OCI-LY3 (cell line): Measurements from ENCODE around the gene POU3F3.

ENCODE experiments used
- H2AFZ ChIP-seq: fragments of 200-600, 300-600 bp; shearing (Covaris generic); 2 replicates; pipeline ENCODE4 v1.6.0; 2014; ENCODE audit warnings: antibody characterized with exemption, low read depth, low read length
- H3K27ac ChIP-seq: fragments of 200-600, 300-600 bp; sonication (generic); 2 replicates; pipeline ENCODE4 v1.5.1; 2014; ENCODE audit warnings: mild to moderate bottlenecking, low read length, moderate library complexity, mixed read lengths
- H3K27me3 ChIP-seq: fragments of 200-600, 300-600 bp; sonication (generic); 2 replicates; pipeline ENCODE4 v1.6.1; 2014; ENCODE audit warnings: low read depth, low read length, mixed read lengths
- H3K36me3 ChIP-seq: fragments of 200-600, 300-600 bp; sonication (generic); replicated peaks from 2 replicates; pipeline ENCODE3; 2014; ENCODE audit warnings: low read depth, low read length, mixed read lengths
- H3K4me1 ChIP-seq: fragments of 300-600, 200-600 bp; sonication (generic); 2 replicates; pipeline ENCODE4 v1.6.1; 2014; ENCODE audit warnings: low read length, mixed read lengths
- H3K4me2 ChIP-seq: fragments of 200-600, 300-600 bp; sonication (generic); 2 replicates; pipeline ENCODE4 v1.6.1; 2014; ENCODE audit warnings: low read length, mixed read lengths
- H3K4me3 ChIP-seq: fragments of 300-600, 200-600 bp; sonication (generic); 2 replicates; pipeline ENCODE4 v1.5.1; 2014; ENCODE audit warnings: antibody characterized with exemption, mild to moderate bottlenecking, low read length, moderate library complexity
- H3K79me2 ChIP-seq: fragments of 300-600, 200-600 bp; shearing (Covaris generic); 2 replicates; pipeline ENCODE4 v1.6.1; 2014; ENCODE audit warnings: mild to moderate bottlenecking, low read length, mixed read lengths
- H3K9ac ChIP-seq: fragments of 300-600, 200-600 bp; shearing (Covaris generic); 2 replicates; pipeline ENCODE4 v1.6.0; 2014; ENCODE audit warnings: mild to moderate bottlenecking, low read length, moderate library complexity
- H3K9me3 ChIP-seq: fragments of 200-600, 300-600 bp; shearing (Covaris generic); 2 replicates; pipeline ENCODE4 v1.6.1; 2014; ENCODE audit warnings: low read length, mixed read lengths; ENCODE audit not compliant: insufficient read depth
- H4K20me1 ChIP-seq: fragments of 200-600, 300-600 bp; sonication (generic); 2 replicates; pipeline ENCODE4 v1.6.1; 2016; ENCODE audit warnings: low read length, mixed read lengths; ENCODE audit not compliant: insufficient read depth
- EZH2phosphoT487 ChIP-seq: fragments of 200-600 bp; shearing (Covaris generic); IDR thresholded peaks from 2 replicates; pipeline ENCODE4 v1.6.1; 2018; ENCODE audit warnings: antibody characterized with exemption, mixed run types, low read depth
- TF ChIP-seq, protein P1 (sequence below): fragments of 200-600, 300-600 bp; sonication (generic); IDR thresholded peaks from 2 replicates; pipeline ENCODE4 v1.5.1; 2014; ENCODE audit warnings: antibody characterized with exemption, low read length, low read depth

The POU3F3 gene

GRCh38 chr2:104858006-104858978, 4.4 kb downstream of the POU3F3 start:
- H3K36me3 ChIP-seq, result no peaks in the 10 kb centered on the region
- no peak overlapping the region for H3K4me3 ChIP-seq
- TF ChIP-seq, protein P1, sequence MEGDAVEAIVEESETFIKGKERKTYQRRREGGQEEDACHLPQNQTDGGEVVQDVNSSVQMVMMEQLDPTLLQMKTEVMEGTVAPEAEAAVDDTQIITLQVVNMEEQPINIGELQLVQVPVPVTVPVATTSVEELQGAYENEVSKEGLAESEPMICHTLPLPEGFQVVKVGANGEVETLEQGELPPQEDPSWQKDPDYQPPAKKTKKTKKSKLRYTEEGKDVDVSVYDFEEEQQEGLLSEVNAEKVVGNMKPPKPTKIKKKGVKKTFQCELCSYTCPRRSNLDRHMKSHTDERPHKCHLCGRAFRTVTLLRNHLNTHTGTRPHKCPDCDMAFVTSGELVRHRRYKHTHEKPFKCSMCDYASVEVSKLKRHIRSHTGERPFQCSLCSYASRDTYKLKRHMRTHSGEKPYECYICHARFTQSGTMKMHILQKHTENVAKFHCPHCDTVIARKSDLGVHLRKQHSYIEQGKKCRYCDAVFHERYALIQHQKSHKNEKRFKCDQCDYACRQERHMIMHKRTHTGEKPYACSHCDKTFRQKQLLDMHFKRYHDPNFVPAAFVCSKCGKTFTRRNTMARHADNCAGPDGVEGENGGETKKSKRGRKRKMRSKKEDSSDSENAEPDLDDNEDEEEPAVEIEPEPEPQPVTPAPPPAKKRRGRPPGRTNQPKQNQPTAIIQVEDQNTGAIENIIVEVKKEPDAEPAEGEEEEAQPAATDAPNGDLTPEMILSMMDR, result no peak
- TF ChIP-seq EZH2phosphoT487, result no peak
- no peaks in the 10 kb centered on the region for H3K27me3 ChIP-seq
- H4K20me1 ChIP-seq, result no peaks in the 10 kb centered on the region
- no peaks in the 10 kb centered on the region for H3K79me2 ChIP-seq
- no peak overlapping the region for H3K4me2 ChIP-seq
- H2AFZ ChIP-seq, result no peak overlapping the region
- H3K4me1 ChIP-seq, result no peaks in the 10 kb centered on the region
- no peak overlapping the region for H3K9ac ChIP-seq
- no peak overlapping the region for H3K27ac ChIP-seq
- H3K9me3 ChIP-seq, result no peaks in the 10 kb centered on the region

DNA sequence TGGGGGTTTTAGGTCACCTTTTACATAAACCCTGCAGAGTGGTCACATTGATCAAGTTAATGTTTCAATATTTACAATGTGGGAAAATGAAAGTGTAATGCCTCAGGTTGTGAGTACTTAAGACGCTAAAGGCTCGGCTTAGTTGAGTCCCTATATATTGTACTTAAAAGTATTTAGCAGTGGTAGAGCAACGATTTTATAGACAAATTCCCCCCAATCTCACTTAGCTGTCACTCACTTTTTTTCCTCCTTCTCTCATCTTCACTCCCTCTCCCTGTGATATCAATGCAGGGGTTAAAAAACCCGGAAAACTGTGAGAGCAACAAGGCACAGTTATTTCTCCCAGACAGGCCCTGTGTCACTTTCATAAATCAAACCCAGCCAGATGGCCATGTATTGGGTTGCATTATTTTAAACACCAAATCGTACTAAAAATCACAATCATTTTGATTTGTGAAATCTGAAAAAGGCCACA, 5.4 kb downstream of the POU3F3 start:
- Histone ChIP-seq H3K36me3 (no peaks in the 10 kb centered on the region), H4K20me1 (no peaks in the 10 kb centered on the region), H2AFZ (no peak overlapping the region), H3K27me3 (no peaks in the 10 kb centered on the region), H3K27ac (no peak overlapping the region), H3K4me3 (no peak overlapping the region), H3K4me2 (no peak overlapping the region), H3K9me3 (no peaks in the 10 kb centered on the region), H3K79me2 (no peaks in the 10 kb centered on the region), H3K4me1 (no peaks in the 10 kb centered on the region), H3K9ac (no peak overlapping the region)
- no peak for TF ChIP-seq EZH2phosphoT487
- TF ChIP-seq, protein P1, result no peak

GRCh38 chr2:104859766-104860450, 6.0 kb downstream of the POU3F3 start:
- Histone ChIP-seq H3K4me2 (no peak overlapping the region), H2AFZ (no peak overlapping the region), H3K27ac (no peak overlapping the region), H3K9ac (no peak overlapping the region), H4K20me1 (no peaks in the 10 kb centered on the region), H3K79me2 (no peaks in the 10 kb centered on the region), H3K27me3 (no peaks in the 10 kb centered on the region), H3K36me3 (no peaks in the 10 kb centered on the region), H3K9me3 (no peaks in the 10 kb centered on the region), H3K4me3 (no peak overlapping the region), H3K4me1 (no peaks in the 10 kb centered on the region)
- TF ChIP-seq EZH2phosphoT487, result no peak
- TF ChIP-seq, protein P1, result no peak

- Histone ChIP-seq H3K27me3 (peaks cover 4% of the 10 kb centered on the region; the same call in 1 of the 2 replicates), H3K9ac (no peak overlapping the region), H3K4me3 (no peak overlapping the region), H3K9me3 (no peaks in the 10 kb centered on the region), H3K36me3 (no peaks in the 10 kb centered on the region), H3K27ac (no peak overlapping the region), H2AFZ (no peak overlapping the region), H3K4me2 (no peak overlapping the region), H3K79me2 (no peaks in the 10 kb centered on the region), H3K4me1 (no peaks in the 10 kb centered on the region), H4K20me1 (no peaks in the 10 kb centered on the region)
- no peak for TF ChIP-seq EZH2phosphoT487
- TF ChIP-seq, protein P1, result no peak
These were observed 6.5 kb downstream of the POU3F3 start for GRCh38 chr2:104860451-104860790.
